C4-2B (cell line): ENCODE results near the gene PSG6.
"Not testable (repeated sequence)": the region's sequence is repeated elsewhere in the genome, so short reads cannot be mapped to it uniquely, and the experiment has no call there.

Experiments used
- ZFX ChIP-seq: fragments of 450-650 bp; IDR thresholded peaks from 2 replicates; pipeline ENCODE4 v1.6.1; 2017
- TF ChIP-seq, protein P1 (sequence below): fragments of 450-650 bp; conservative IDR thresholded peaks from 2 replicates; pipeline ENCODE4 v1.5.1; 2017; ENCODE audit warnings: mild to moderate bottlenecking

DNA sequence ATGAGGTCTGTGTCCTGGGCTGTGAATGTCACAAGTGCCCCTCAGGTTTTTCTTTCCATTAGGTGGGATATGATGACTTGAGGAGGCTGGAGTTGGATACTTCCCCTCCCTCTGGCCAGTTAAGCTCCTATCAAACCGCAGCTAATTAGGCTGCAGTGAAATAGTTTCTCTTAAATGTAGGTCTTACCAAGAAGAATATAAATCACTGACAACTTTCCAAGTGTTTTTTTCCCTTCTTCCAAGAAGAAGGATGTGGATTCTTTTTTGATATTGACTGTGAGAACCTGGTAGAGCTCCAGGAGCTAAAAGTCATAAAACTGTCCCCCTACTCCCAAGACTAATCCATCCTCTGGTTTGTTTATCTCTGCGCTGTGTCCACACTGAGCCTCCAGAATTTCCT, 33.8 kb upstream of the PSG6 start:
- TF ChIP-seq, protein P1, sequence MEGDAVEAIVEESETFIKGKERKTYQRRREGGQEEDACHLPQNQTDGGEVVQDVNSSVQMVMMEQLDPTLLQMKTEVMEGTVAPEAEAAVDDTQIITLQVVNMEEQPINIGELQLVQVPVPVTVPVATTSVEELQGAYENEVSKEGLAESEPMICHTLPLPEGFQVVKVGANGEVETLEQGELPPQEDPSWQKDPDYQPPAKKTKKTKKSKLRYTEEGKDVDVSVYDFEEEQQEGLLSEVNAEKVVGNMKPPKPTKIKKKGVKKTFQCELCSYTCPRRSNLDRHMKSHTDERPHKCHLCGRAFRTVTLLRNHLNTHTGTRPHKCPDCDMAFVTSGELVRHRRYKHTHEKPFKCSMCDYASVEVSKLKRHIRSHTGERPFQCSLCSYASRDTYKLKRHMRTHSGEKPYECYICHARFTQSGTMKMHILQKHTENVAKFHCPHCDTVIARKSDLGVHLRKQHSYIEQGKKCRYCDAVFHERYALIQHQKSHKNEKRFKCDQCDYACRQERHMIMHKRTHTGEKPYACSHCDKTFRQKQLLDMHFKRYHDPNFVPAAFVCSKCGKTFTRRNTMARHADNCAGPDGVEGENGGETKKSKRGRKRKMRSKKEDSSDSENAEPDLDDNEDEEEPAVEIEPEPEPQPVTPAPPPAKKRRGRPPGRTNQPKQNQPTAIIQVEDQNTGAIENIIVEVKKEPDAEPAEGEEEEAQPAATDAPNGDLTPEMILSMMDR, result not testable (repeated sequence)
- not testable (repeated sequence) for TF ChIP-seq ZFX
